Measurements from ENCODE around the gene TSPAN18. TPM values are rescaled to one million over a fixed set of nuclear protein-coding genes. Genes with fewer than 3 reads are reported as not detected.

Gene TSPAN18
- polyA plus RNA-seq, 1 of the 3 experiments (the other 2 are of a cell fraction): 0.72 TPM

- Histone ChIP-seq H3K27ac (ENCODE audit: low read depth in 2 of 2, low read length in 1 of 2) (no peak overlapping the region), H3K4me1 (ENCODE audit: control insufficient read depth in 1 of 2, insufficient read depth in 2 of 2, low read depth in 1 of 2, low read length in 1 of 2) (peaks cover 5 to 12% of the 10 kb centered on the region in 2 experiments; a peak in 1 of 4 replicates), H3K27me3 (ENCODE audit: insufficient read depth) (no peaks in the 10 kb centered on the region), H3F3A (replicated peaks; ENCODE audit: insufficient read depth) (peaks cover 2% of the 10 kb centered on the region), H3K36me3 (replicated peaks in 1 of 2; ENCODE audit: control insufficient read depth in 1 of 2, insufficient read depth in 2 of 2, low read length in 1 of 2) (no peaks in the 10 kb centered on the region), H3K9me2 (no peaks in the 10 kb centered on the region), H3K4me3 (ENCODE audit: low read depth in 2 of 2, low read length in 1 of 2) (no peak overlapping the region), H3K9me3 (no peaks in the 10 kb centered on the region), H3K79me2 (ENCODE audit: insufficient read depth) (no peaks in the 10 kb centered on the region), H2AFZ (ENCODE audit: low read depth) (no peak overlapping the region), H3K4me2 (no peak overlapping the region), H3K9ac (no peak overlapping the region), H4K20me1 (ENCODE audit: insufficient read depth) (no peaks in the 10 kb centered on the region)
- DNase-seq: no peak
- ChIA-PET POLR2A (no interaction called here), CTCF (interaction anchor here (0.9 to 2.0 kb wide), 3 partner anchors 9 to 327 kb away, joined by 3 to 6 read pairs (median 5); no protein-coding TSS in a partner anchor)
- TF ChIP-seq MEF2A (IDR thresholded peaks at IDR 0.05; ENCODE audit: borderline replicate concordance, low read depth) (no peak), USF1 (IDR thresholded peaks at IDR 0.05; ENCODE audit: borderline replicate concordance, low read depth) (no peak), FOSL2 (IDR thresholded peaks at IDR 0.05; ENCODE audit: borderline replicate concordance, low read depth) (no peak), SMC3 (IDR thresholded peaks at IDR 0.05; ENCODE audit: low read depth, low read length) (no peak), EZH2phosphoT487 (IDR thresholded peaks at IDR 0.05; ENCODE audit: borderline replicate concordance, low read depth) (no peak), ZBTB33 (IDR thresholded peaks at IDR 0.05; ENCODE audit: borderline replicate concordance, low read depth) (no peak), TEAD4 (IDR thresholded peaks at IDR 0.05; ENCODE audit: borderline replicate concordance, insufficient read depth) (no peak), YY1 (IDR thresholded peaks at IDR 0.05; ENCODE audit: low read depth) (no peak), POLR2AphosphoS5 (IDR thresholded peaks at IDR 0.05; ENCODE audit: low read depth, low read length) (no peak), NRF1 (IDR thresholded peaks at IDR 0.05; ENCODE audit: low read depth, low read length) (no peak), PBX3 (IDR thresholded peaks at IDR 0.05) (no peak), ELF1 (IDR thresholded peaks at IDR 0.05) (no peak), SIN3A (IDR thresholded peaks at IDR 0.05; ENCODE audit: borderline replicate concordance, low read depth, low read length) (no peak), MXI1 (IDR thresholded peaks at IDR 0.05; ENCODE audit: low read depth, low read length) (no peak)
- 86% methylated on average over 4 of the region's 6 CpGs for WGBS (ENCODE audit: low lambda C conversion rate)
Measured at GRCh38 chr11:44884056-44884455, 157.3 kb downstream of the TSPAN18 start.
